Thyroid gland (tissue), 4 donors: ENCODE data around the gene C13orf46. TPM values are rescaled to one million over a fixed set of nuclear protein-coding genes. Genes with fewer than 3 reads are reported as not detected.
A peak's percentile ranks its signal among the peaks of the same experiment; 100 is the strongest.

Experiments
- DNase-seq, 2 donors: peaks; one replicate each; pipeline ENCODE4 v3.0.0-alpha.2; 2019
- H3K27ac ChIP-seq, 3 donors: fragments of 200-600 bp; sonication (generic); 1 replicate in 2 of 3; 2 replicates in 1 of 3; pipeline ENCODE4 v1.5.1; 2016 to 2019; ENCODE audit warnings: mild to moderate bottlenecking in 1 of 3, moderate library complexity in 1 of 3
- H3K27me3 ChIP-seq: fragments of 200-600 bp; sonication (generic); one replicate; pipeline ENCODE4 v1.5.1; 2019
- H3K36me3 ChIP-seq, 2 donors: fragments of 200-600 bp; sonication (generic); one replicate each; pipeline ENCODE4 v1.5.1; 2016 to 2019
- H3K4me1 ChIP-seq, 2 donors: fragments of 200-600 bp; sonication (generic); one replicate each; pipeline ENCODE4 v1.5.1; 2017 to 2019
- H3K4me3 ChIP-seq, 3 donors: fragments of 200-600 bp; sonication (generic); replicated peaks in 1 of 3; 1 replicate in 2 of 3; 2 replicates in 1 of 3; pipeline ENCODE4 v1.5.1; 2016; ENCODE audit warnings: mild to moderate bottlenecking in 1 of 3
- H3K9me3 ChIP-seq: fragments of 200-600 bp; sonication (generic); one replicate; pipeline ENCODE4 v1.5.1; 2017
- POLR2A ChIP-seq, 2 donors: fragments of 450-650 bp; IDR thresholded peaks; one replicate each; pipeline ENCODE4 v1.6.1; 2017; ENCODE audit warnings: antibody characterized with exemption in 2 of 2, mild to moderate bottlenecking in 2 of 2, moderate library complexity in 1 of 2
- WGBS, 2 donors: methylation state at CpG; one replicate each; pipeline ENCODE4 v1.1.5; 2017; 5-methylcytosine and 5-hydroxymethylcytosine counted together
- intact Hi-C: fragments of 100-400 bp; cut with DNase I; formaldehyde crosslinking; loops from one replicate; pipeline ENCODE4 v1.15.1; 2023
- total RNA-seq, 4 donors: library from RNA; depleted of rRNA; stranded (reverse); fragments of >200 nt; gene quantifications; one replicate each; pipeline ENCODE4 v1.2.3, GENCODE V29; 2016
- TF ChIP-seq, protein P1 (sequence below), 6 experiments: fragments of 200-600 bp in 3 of 6; fragments of 450-650 bp in 3 of 6; sonication (generic) in 3 of 6; IDR thresholded peaks; one replicate each; pipeline ENCODE4 v1.5.1; 2016 to 2019; ENCODE audit warnings: antibody characterized with exemption in 6 of 6, mild to moderate bottlenecking in 2 of 6, inconsistent platforms in 1 of 6, moderate library complexity in 1 of 6

C13orf46 gene
- total RNA-seq: 1 to 10 TPM in 3 of 4 donors, under 1 TPM in 1; 0.67 to 9.4 (median 4.3) TPM

DNA sequence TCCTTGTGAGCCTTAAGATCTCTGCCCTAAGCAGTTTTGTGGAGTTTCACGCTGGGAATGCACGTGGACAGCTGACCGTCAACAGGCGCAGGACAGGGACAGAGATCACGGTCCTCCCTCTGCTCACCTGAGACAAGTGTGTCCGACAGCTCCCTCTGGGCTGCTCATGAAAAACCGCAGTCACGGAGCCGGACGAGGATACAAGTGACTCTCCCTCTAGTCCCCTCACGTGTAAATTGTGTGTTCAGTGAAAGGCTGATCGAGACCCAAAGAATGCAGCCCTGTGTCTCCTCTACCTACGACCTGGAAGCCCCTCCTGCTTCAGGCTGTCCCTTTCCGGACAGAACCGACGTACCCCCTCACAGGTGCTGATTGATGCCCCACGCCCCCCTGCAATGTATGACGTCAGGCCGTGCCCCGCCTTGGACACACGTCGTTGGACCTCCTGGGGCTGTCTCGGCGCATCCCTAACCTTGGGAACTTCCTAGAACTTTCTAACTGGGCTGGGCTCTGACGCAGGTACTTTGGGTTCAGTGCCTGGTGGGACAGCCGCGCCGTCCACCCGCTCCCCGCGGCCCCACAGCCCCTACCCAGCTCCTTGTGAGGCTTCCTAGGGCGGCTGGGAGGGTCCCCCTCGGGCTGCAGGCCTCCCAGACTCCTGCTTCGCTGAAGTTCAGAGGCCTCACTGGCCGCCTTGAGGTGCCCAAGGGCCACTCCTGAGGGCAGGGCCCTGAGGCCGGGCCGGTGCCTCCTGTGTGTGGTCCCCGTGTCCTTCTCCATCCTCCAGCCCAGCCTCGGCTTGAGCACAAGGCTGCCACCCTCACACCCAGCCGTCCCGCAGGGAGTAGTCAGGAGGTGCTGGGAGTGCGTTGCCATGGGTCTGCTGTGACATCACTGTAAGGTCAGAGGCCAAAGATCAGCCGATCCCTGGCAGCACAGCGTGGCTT, at the start of gene C13orf46:
Gene C13orf46, minus strand, starts transcription at position 859 of the 947 bp plus-strand sequence. Its CDS starts 79 bp downstream, at position 780.
- TF ChIP-seq, protein P1, sequence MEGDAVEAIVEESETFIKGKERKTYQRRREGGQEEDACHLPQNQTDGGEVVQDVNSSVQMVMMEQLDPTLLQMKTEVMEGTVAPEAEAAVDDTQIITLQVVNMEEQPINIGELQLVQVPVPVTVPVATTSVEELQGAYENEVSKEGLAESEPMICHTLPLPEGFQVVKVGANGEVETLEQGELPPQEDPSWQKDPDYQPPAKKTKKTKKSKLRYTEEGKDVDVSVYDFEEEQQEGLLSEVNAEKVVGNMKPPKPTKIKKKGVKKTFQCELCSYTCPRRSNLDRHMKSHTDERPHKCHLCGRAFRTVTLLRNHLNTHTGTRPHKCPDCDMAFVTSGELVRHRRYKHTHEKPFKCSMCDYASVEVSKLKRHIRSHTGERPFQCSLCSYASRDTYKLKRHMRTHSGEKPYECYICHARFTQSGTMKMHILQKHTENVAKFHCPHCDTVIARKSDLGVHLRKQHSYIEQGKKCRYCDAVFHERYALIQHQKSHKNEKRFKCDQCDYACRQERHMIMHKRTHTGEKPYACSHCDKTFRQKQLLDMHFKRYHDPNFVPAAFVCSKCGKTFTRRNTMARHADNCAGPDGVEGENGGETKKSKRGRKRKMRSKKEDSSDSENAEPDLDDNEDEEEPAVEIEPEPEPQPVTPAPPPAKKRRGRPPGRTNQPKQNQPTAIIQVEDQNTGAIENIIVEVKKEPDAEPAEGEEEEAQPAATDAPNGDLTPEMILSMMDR (IDR thresholded peaks at IDR 0.05): no peak
- TF ChIP-seq POLR2A (IDR thresholded peaks at IDR 0.05): no peak
- no peak within 1 kb of the TSS for H3K4me3 ChIP-seq
- peaks cover 39 to 61% of the 10 kb centered on the region in 2 donors for H3K4me1 ChIP-seq
- intact Hi-C loops: no loop called here
- no peaks in the 10 kb centered on the region for H3K9me3 ChIP-seq
- H3K27ac ChIP-seq: peak within 1 kb of the TSS; percentile 99 to 100 (median 99)
- WGBS, 2 donors: 92 to 96% methylated on average over 28 of the region's 44 CpGs
- H3K27me3 ChIP-seq: no peaks in the 10 kb centered on the region
- DNase-seq: peak in 1 of 2 donors; percentile 1
- peaks cover 0 to 17% of the 10 kb centered on the region in 2 donors for H3K36me3 ChIP-seq

DNA sequence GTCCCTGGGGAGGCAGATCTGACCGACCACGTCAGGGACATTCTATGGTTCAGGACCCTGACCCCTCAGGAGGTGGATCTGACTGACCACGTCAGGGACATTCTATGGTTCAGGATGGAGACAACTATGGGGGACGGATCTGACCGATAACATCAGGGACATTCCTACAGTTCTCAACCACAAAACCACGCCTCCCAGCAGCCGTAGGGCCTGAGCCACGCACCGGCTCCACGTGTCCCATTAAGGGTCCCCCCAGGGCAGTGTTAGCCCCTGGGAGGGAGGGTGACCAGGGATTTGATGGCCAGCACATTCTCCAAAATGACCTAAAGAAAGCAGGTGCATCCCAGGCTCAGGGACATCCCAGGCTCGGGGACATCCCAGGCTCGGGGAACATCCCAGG, 49.0 kb upstream of the C13orf46 start:
- no peak overlapping the region for H3K4me3 ChIP-seq
- H3K4me1 ChIP-seq: peaks cover 4 to 12% of the 10 kb centered on the region in 2 donors
- intact Hi-C loops: no loop called here
- no peak overlapping the region for H3K27ac ChIP-seq
- no peak for DNase-seq
- H3K27me3 ChIP-seq: no peaks in the 10 kb centered on the region
- TF ChIP-seq, protein P1 (IDR thresholded peaks at IDR 0.05): no peak
- TF ChIP-seq POLR2A (IDR thresholded peaks at IDR 0.05): no peak
- H3K36me3 ChIP-seq: peaks cover 0 to 11% of the 10 kb centered on the region in 2 donors
- no peaks in the 10 kb centered on the region for H3K9me3 ChIP-seq
- WGBS, 2 donors: 86 to 94% methylated on average over 7 to 9 of the region's 12 CpGs

DNA sequence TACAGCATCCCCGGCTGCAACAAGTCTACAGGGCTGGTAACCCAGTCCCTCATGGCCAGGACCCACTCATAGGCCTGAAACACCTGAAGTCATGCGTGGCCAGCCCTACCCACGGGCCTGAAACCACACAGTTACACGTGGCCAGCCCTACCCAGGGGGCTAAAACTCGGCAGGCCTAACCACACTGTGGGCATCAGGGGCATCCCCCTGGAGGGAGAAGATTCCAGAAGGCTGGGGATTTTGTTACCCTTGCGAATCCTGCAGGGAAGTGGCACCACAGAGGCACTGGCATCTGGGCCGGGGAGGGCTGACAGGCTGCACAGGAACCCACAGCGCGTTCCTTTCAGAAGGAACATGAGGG, 48.4 kb upstream of the C13orf46 start:
- H3K4me3 ChIP-seq: no peak overlapping the region
- no peak for TF ChIP-seq POLR2A (IDR thresholded peaks at IDR 0.05)
- TF ChIP-seq, protein P1 (IDR thresholded peaks at IDR 0.05): no peak
- intact Hi-C loops: no loop called here
- H3K27me3 ChIP-seq: no peaks in the 10 kb centered on the region
- peaks cover 0 to 12% of the 10 kb centered on the region in 2 donors for H3K4me1 ChIP-seq
- DNase-seq: no peak
- H3K36me3 ChIP-seq: peaks cover 0 to 11% of the 10 kb centered on the region in 2 donors
- WGBS, 2 donors: 89 to 96% methylated on average over 7 to 9 of the region's 9 CpGs
- H3K27ac ChIP-seq: no peak overlapping the region
- H3K9me3 ChIP-seq: no peaks in the 10 kb centered on the region

DNA sequence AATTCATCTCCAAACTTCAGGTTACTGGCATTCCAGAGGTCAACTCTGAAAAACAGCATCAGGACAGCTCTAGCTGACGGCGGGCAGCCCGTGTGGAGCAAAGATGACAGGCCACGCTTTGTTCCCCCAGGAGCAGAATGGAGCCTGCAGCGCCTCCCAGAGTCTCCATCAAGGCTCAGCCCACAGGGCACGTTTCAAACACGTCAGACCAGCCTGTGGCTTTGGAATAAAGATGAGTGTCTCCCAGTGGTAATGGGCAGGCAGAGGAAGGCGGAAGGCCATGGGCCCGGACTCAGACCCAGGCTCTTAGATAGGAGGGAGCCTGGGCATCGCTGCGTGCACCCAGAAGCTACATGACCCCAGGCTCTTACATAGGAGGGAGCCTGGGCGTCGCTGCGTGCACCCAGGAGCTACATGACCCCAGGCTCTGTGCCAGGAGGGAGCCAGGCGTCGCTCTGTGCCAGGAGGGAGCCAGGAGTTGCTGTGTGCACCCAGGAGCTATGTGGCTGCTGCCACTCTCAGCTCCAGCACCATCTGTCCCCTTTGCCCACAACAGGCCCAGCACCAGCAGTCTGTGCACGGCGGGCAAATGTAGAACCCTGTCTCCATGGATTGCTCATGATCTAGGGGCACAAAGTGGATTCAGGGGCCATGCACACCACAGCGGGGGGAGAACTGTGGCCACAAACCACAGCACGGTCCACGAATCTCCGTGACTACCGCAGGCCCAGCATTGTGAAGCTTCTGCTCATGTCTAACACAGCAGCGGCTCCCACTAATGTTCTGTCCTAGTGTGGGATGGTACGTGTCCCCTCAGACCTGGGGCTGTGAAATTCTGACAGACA, 47.8 kb upstream of the C13orf46 start:
- no peak overlapping the region for H3K27ac ChIP-seq
- intact Hi-C loops: no loop called here
- H3K9me3 ChIP-seq: no peaks in the 10 kb centered on the region
- TF ChIP-seq, protein P1 (IDR thresholded peaks at IDR 0.05): no peak
- no peak for TF ChIP-seq POLR2A (IDR thresholded peaks at IDR 0.05)
- no peak for DNase-seq
- no peaks in the 10 kb centered on the region for H3K27me3 ChIP-seq
- 84 to 86% methylated on average over 19 to 21 of the region's 25 CpGs for WGBS, 2 donors
- H3K4me1 ChIP-seq: peaks cover 0 to 5% of the 10 kb centered on the region in 2 donors
- H3K4me3 ChIP-seq: no peak overlapping the region
- H3K36me3 ChIP-seq: peaks cover 0 to 14% of the 10 kb centered on the region in 2 donors
